Heart left ventricle (tissue), 16 donors: ENCODE results near the gene CNIH3. TPM values are rescaled to one million over a fixed set of nuclear protein-coding genes. Genes with fewer than 3 reads are reported as not detected.

ENCODE experiments used
- ATAC-seq, 4 donors: fragments of 200-7000 bp; cut with Tn5 transposase; one replicate each; pipeline ENCODE4 v1.9.1; 2020 to 2022; ENCODE audit warnings: moderate library complexity in 4 of 4, mild to moderate bottlenecking in 3 of 4, moderate number of reproducible peaks in 1 of 4
- DNase-seq, 5 donors: peaks; one replicate each; pipeline ENCODE4 v3.0.0-alpha.2; 2020
- H3K27ac ChIP-seq, 12 donors: fragments of 200-600 bp; sonication (generic) in 4 of 12; one replicate each; pipeline versions ENCODE4 v1.5.0 to v1.8.0; 2016 to 2022; ENCODE audit warnings: mild to moderate bottlenecking in 2 of 12
- H3K27me3 ChIP-seq, 9 donors: fragments of 200-600 bp; sonication (generic) in 2 of 9; one replicate each; pipeline versions ENCODE4 v1.5.1 to v1.8.0; 2016 to 2022; ENCODE audit warnings: mild to moderate bottlenecking in 3 of 9
- H3K36me3 ChIP-seq, 9 donors: fragments of 200-600 bp; sonication (generic) in 2 of 9; one replicate each; pipeline versions ENCODE4 v1.5.0 to v1.8.0; 2018 to 2022; ENCODE audit warnings: mild to moderate bottlenecking in 2 of 9
- H3K4me1 ChIP-seq, 12 donors: fragments of 200-600 bp; sonication (generic) in 4 of 12; one replicate each; pipeline versions ENCODE4 v1.5.0 to v1.8.0; 2016 to 2022; ENCODE audit warnings: mild to moderate bottlenecking in 3 of 12
- H3K4me3 ChIP-seq, 12 donors: fragments of 200-600 bp; sonication (generic) in 4 of 12; one replicate each; pipeline versions ENCODE4 v1.5.0 to v1.8.0; 2017 to 2022; ENCODE audit warnings: mild to moderate bottlenecking in 9 of 12, moderate library complexity in 4 of 12
- H3K9me3 ChIP-seq, 12 donors: fragments of 200-600 bp; sonication (generic) in 4 of 12; one replicate each; pipeline versions ENCODE4 v1.5.0 to v1.8.0; 2016 to 2022; ENCODE audit warnings: mild to moderate bottlenecking in 1 of 12
- POLR2A ChIP-seq, 2 donors: fragments of 450-650 bp; IDR thresholded peaks; one replicate each; pipeline ENCODE4 v1.6.1; 2017; ENCODE audit warnings: antibody characterized with exemption in 2 of 2, mild to moderate bottlenecking in 2 of 2, moderate library complexity in 2 of 2
- WGBS, 4 donors: extraction: QIAGEN DNeasy Blood & Tissue Kit in 2 of 4; methylation state at CpG; one replicate each; pipeline versions ENCODE4 v1.1.5 to v1.1.7; 2013 to 2018; 5-methylcytosine and 5-hydroxymethylcytosine counted together
- intact Hi-C, 10 donors: fragments of 100-400 bp; cut with DNase I; formaldehyde crosslinking; loops; one replicate each; pipeline versions ENCODE4 v1.11.1 to v1.14.2; 2022
- polyA plus RNA-seq, 2 donors: library from polyadenylated mRNA; stranded (reverse); fragments of 200-250 nt; gene quantifications; one replicate each; pipeline ENCODE4 v1.2.3, GENCODE V29; 2013
- total RNA-seq, 9 donors: library from RNA; depleted of rRNA in 2 of 9; stranded (reverse); fragments of >200 nt in 2 of 9; fragmentation: NEBNext Ultra II Directional in 3 of 9; extraction: Animal tissue kit (Norgen Biotek cat#: 25700) in 3 of 9; gene quantifications; one replicate each; pipeline versions ENCODE4 v1.1.0 to v1.2.4, GENCODE V29; 2016 to 2023
- TF ChIP-seq, protein P1 (sequence below), 12 donors: fragments of 200-600 bp; sonication (generic) in 4 of 12; IDR thresholded peaks; one replicate each; pipeline versions ENCODE4 v1.5.0 to v1.8.0; 2018 to 2022; ENCODE audit warnings: antibody characterized with exemption in 12 of 12, mild to moderate bottlenecking in 5 of 12
- donor health status: ischemic (EF 13 %, LVEDD 7.1; RV severe dilation, severe dysfunction).
- donor health status: healthy with polysubstance abuse.
- donor health status: DM: no; HTN: yes; CAD: no.
- donor health status: DM: no; HTN: no; CAD: no.
- donor health status: ischemic (EF 25% LVEDD 6.9; RV normal size, moderate dysfunction).
- donor health status: ischemic (EF 25% LVEDD 5.7; RV mildly dilated, moderate dysfunction).
- donor health status: healthy.
- donor health status: DM: yes; HTN: yes; CAD: no.
- donor health status: ischemic (EF 35%, LVEDD 5.7; RV mildly dilated, moderate dysfunction).
- donor health status: nonischemic (EF 11% LVEDD 7.7; RV severe dilation, severe dysfunction).
- donor health status: DM: yes; HTN: yes; CAD: no.
- donor health status: PGD.
- donor health status: ischemic (EF 29% LVEDD 5.4; RV normal size, mild dysfunction).
- donor health status: nonischemic (EF 23%, LVEDD 6.1; RV moderate dilation, normal function).

CNIH3 gene
- total and polyA plus RNA-seq, 11 donors: 0.34 to 2.6 (median 0.62) TPM; not detected in 2

DNA sequence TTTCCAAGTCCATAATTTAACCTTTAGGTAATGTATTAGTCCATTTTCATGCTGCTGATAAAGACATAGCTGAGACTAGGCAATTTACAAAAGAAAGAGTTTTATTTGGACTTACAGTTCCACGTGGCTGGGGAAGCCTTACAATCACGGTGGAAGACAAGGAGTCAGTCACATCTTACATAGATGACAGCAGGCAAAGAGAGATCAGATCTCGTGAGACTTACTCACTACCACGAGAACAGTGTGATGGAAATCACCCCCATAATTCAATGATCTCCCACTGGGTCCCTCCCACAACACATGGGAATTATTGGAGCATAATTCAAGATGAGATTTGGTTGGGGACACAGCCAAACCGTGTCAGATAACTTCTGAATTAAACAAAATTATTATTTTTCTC is 44.0 kb downstream of the CNIH3 start:
- no peaks in the 10 kb centered on the region for H3K4me1 ChIP-seq
- no peak overlapping the region for H3K27ac ChIP-seq
- WGBS, 4 donors: 61 to 68% (median 63%) methylated on average over 5 of the region's 5 CpGs
- no peak overlapping the region for H3K4me3 ChIP-seq
- no peaks in the 10 kb centered on the region for H3K27me3 ChIP-seq
- intact Hi-C loops: no loop called here
- H3K9me3 ChIP-seq: no peaks in the 10 kb centered on the region
- no peaks in the 10 kb centered on the region for H3K36me3 ChIP-seq
- ATAC-seq: no peak
- DNase-seq: no peak
- TF ChIP-seq POLR2A (IDR thresholded peaks at IDR 0.05): no peak
- TF ChIP-seq, protein P1, sequence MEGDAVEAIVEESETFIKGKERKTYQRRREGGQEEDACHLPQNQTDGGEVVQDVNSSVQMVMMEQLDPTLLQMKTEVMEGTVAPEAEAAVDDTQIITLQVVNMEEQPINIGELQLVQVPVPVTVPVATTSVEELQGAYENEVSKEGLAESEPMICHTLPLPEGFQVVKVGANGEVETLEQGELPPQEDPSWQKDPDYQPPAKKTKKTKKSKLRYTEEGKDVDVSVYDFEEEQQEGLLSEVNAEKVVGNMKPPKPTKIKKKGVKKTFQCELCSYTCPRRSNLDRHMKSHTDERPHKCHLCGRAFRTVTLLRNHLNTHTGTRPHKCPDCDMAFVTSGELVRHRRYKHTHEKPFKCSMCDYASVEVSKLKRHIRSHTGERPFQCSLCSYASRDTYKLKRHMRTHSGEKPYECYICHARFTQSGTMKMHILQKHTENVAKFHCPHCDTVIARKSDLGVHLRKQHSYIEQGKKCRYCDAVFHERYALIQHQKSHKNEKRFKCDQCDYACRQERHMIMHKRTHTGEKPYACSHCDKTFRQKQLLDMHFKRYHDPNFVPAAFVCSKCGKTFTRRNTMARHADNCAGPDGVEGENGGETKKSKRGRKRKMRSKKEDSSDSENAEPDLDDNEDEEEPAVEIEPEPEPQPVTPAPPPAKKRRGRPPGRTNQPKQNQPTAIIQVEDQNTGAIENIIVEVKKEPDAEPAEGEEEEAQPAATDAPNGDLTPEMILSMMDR (IDR thresholded peaks at IDR 0.05): no peak

DNA sequence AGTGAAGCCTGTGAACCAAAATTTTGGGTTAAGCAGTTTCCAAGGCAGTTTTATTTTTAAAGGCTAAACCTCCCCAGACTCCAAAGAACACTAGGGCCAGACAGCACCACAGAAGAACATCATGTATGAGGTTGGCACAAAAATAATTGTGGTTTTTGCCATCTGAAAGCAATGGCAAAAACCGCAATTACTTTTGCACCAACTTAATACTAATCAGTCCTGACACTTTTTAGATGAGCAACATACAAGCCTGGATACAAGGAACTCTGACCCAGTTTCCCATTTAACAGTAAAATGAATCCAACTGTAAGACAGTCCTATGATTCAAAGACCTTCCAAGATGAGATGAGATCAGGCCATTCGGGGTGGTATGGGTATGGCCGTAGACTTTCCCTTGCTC is 46.8 kb downstream of the CNIH3 start:
- no peak overlapping the region for H3K27ac ChIP-seq
- H3K4me3 ChIP-seq: no peak overlapping the region
- no peaks in the 10 kb centered on the region for H3K4me1 ChIP-seq
- WGBS, 4 donors: 96 to 100% (median 98%) methylated on average over 3 of the region's 3 CpGs
- intact Hi-C loops: no loop called here
- no peak for DNase-seq
- H3K9me3 ChIP-seq: no peaks in the 10 kb centered on the region
- no peaks in the 10 kb centered on the region for H3K36me3 ChIP-seq
- no peaks in the 10 kb centered on the region for H3K27me3 ChIP-seq
- ATAC-seq: no peak
- TF ChIP-seq, protein P1 (IDR thresholded peaks at IDR 0.05): no peak
- no peak for TF ChIP-seq POLR2A (IDR thresholded peaks at IDR 0.05)

DNA sequence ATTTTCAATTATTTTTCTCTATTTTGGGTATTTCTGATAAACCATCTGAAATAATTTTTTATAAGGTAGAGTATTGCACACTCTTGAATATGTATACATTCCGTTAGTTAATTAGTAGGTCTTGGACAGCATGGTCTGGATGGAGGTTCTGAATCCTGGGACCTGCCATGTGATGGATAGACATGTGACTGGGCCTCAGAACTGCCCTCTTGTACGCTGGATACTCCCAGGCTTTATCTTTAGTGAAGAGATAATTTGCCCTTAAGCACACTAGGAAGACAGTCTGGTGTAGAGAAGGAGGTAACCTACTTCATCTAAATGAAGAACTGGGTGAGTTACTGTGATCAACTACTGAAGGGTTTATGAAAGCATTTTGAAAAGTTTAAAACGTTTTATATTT is 48.9 kb downstream of the CNIH3 start:
- H3K27me3 ChIP-seq: no peaks in the 10 kb centered on the region
- no peaks in the 10 kb centered on the region for H3K9me3 ChIP-seq
- ATAC-seq: no peak
- H3K4me3 ChIP-seq: no peak overlapping the region
- H3K4me1 ChIP-seq: no peaks in the 10 kb centered on the region
- WGBS, 4 donors: 57 to 69% (median 64%) methylated on average over 3 of the region's 3 CpGs
- no peaks in the 10 kb centered on the region for H3K36me3 ChIP-seq
- intact Hi-C loops: no loop called here
- no peak overlapping the region for H3K27ac ChIP-seq
- no peak for DNase-seq
- TF ChIP-seq, protein P1 (IDR thresholded peaks at IDR 0.05): no peak
- TF ChIP-seq POLR2A (IDR thresholded peaks at IDR 0.05): no peak

DNA sequence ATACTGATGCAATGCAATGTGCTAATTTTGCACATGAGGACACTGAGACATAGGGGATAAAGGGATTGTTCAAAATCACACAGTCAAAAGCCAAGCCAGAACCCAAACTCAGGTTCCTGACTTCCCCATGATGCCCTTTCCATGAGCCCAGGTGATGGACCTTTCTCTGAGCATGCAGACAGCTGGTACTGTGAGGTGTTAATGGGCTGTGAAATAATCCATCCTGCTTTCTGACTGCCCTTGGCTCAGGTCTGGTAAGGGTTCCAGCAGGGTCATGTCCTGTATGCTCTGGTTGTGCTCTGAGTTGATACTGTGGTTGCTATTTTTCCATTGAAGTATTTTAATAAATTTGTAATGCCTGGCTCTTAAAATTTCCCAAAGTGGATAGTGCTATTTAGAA is 50.0 kb downstream of the CNIH3 start:
- no peak overlapping the region for H3K27ac ChIP-seq
- no peaks in the 10 kb centered on the region for H3K27me3 ChIP-seq
- DNase-seq: no peak
- intact Hi-C loops: no loop called here
- TF ChIP-seq POLR2A (IDR thresholded peaks at IDR 0.05): no peak
- TF ChIP-seq, protein P1 (IDR thresholded peaks at IDR 0.05): no peak
- no peaks in the 10 kb centered on the region for H3K36me3 ChIP-seq
- no peaks in the 10 kb centered on the region for H3K4me1 ChIP-seq
- H3K4me3 ChIP-seq: no peak overlapping the region
- ATAC-seq: no peak
- H3K9me3 ChIP-seq: no peaks in the 10 kb centered on the region
